ENCODE data around the gene TSHZ2. TPM values are rescaled to one million over a fixed set of nuclear protein-coding genes. Genes with fewer than 3 reads are reported as not detected.

Gene TSHZ2
- total RNA-seq, 4 donors from 2014 or later = 1.0 to 3.5 (median 2.8) TPM

- intact Hi-C loops (cut with DNase I; ENCODE audit: low total_unique reads) (loop anchor here (10.0 kb wide), 1 partner anchor 86 kb away; no protein-coding TSS in a partner anchor), in situ Hi-C loops (cut with MboI; ENCODE audit: low sequenced_read_pairs in 4 of 4) (no loop called here)
- H3K27ac ChIP-seq = no peak overlapping the region
- TF ChIP-seq POLR2A (IDR thresholded peaks at IDR 0.05) = no peak
- no peak for TF ChIP-seq CTCF (IDR thresholded peaks at IDR 0.05 in 4 of 5, conservative IDR thresholded peaks at IDR 0.05 in 1 of 5)
- peaks cover 0 to 4% of the 10 kb centered on the region in 2 donors for H3K4me1 ChIP-seq
- no peaks in the 10 kb centered on the region for H3K36me3 ChIP-seq
- no peak for DNase-seq
- peaks cover 0 to 3% (median 2%) of the 10 kb centered on the region in 3 donors for H3K27me3 ChIP-seq
- no peak overlapping the region for H3K4me3 ChIP-seq
- ATAC-seq = no peak
- H3K9me3 ChIP-seq = no peaks in the 10 kb centered on the region
Observed at GRCh38 chr20:53370345-53370961, 398.3 kb downstream of the TSHZ2 start.

- Histone ChIP-seq H3K9me3 (no peaks in the 10 kb centered on the region), H3K27me3 (peaks cover 0 to 3% (median 2%) of the 10 kb centered on the region in 3 donors), H3K4me3 (no peak overlapping the region), H3K4me1 (no peaks in the 10 kb centered on the region), H3K36me3 (no peaks in the 10 kb centered on the region), H3K27ac (no peak overlapping the region)
- DNase-seq = no peak
- no peak for ATAC-seq
- in situ Hi-C loops (cut with MboI; ENCODE audit: low sequenced_read_pairs in 4 of 4) (no loop called here), intact Hi-C loops (cut with DNase I; ENCODE audit: low total_unique reads) (loop anchor here (10.0 kb wide), 1 partner anchor 86 kb away; no protein-coding TSS in a partner anchor)
- TF ChIP-seq POLR2A (IDR thresholded peaks at IDR 0.05) (no peak), CTCF (IDR thresholded peaks at IDR 0.05 in 4 of 5, conservative IDR thresholded peaks at IDR 0.05 in 1 of 5) (no peak)
Observed at GRCh38 chr20:53371216-53371615, 399.1 kb downstream of the TSHZ2 start.

GRCh38 chr20:53376021-53376420 is 403.9 kb downstream of the TSHZ2 start:
- H3K27me3 ChIP-seq = no peaks in the 10 kb centered on the region
- no peak overlapping the region for H3K4me3 ChIP-seq
- TF ChIP-seq POLR2A (IDR thresholded peaks at IDR 0.05) (no peak), CTCF (IDR thresholded peaks at IDR 0.05 in 4 of 5, conservative IDR thresholded peaks at IDR 0.05 in 1 of 5) (no peak)
- no peaks in the 10 kb centered on the region for H3K36me3 ChIP-seq
- ATAC-seq (no peak), DNase-seq (no peak)
- no peak overlapping the region for H3K27ac ChIP-seq
- no peaks in the 10 kb centered on the region for H3K4me1 ChIP-seq
- in situ Hi-C loops (cut with MboI; ENCODE audit: low sequenced_read_pairs in 4 of 4) (no loop called here), intact Hi-C loops (cut with DNase I; ENCODE audit: low total_unique reads) (loop anchor here (10.0 kb wide), 1 partner anchor 91 kb away; no protein-coding TSS in a partner anchor)
- no peaks in the 10 kb centered on the region for H3K9me3 ChIP-seq

GRCh38 chr20:53379014-53379832 is 407.1 kb downstream of the TSHZ2 start:
- ATAC-seq = no peak
- intact Hi-C loops (cut with DNase I; ENCODE audit: low total_unique reads) = loop anchor here (10.0 kb wide), 1 partner anchor 94 kb away; no protein-coding TSS in a partner anchor
- TF ChIP-seq POLR2A (IDR thresholded peaks at IDR 0.05) (no peak), CTCF (IDR thresholded peaks at IDR 0.05 in 4 of 5, conservative IDR thresholded peaks at IDR 0.05 in 1 of 5) (no peak)

More at GRCh38 chr20:53379014-53379832, 407.1 kb downstream of the TSHZ2 start:
- no peaks in the 10 kb centered on the region for H3K27me3 ChIP-seq
- DNase-seq = no peak
- H3K36me3 ChIP-seq = no peaks in the 10 kb centered on the region
- H3K27ac ChIP-seq = no peak overlapping the region
- no peak overlapping the region for H3K4me3 ChIP-seq
- in situ Hi-C loops (cut with MboI; ENCODE audit: low sequenced_read_pairs in 4 of 4) = no loop called here
- peaks cover 0 to 4% of the 10 kb centered on the region in 2 donors for H3K4me1 ChIP-seq
- no peaks in the 10 kb centered on the region for H3K9me3 ChIP-seq
